NCI-H446 treated with DMSO at 0.1 percent for 48 hours (cell line): ENCODE measurements around the gene PTPRN2.

Source experiments
- DNase-seq: peaks from one replicate; lab custom pipeline; 2025; lab: John Stamatoyannopoulos, UW

PTPRN2 gene

GRCh38 chr7:158094671-158095226, 492.9 kb downstream of the PTPRN2 start:
- DNase-seq, result no peak

- DNase-seq, result no peak
These were observed 493.6 kb downstream of the PTPRN2 start for GRCh38 chr7:158094046-158094445.

- DNase-seq, result no peak
These were observed 494.3 kb downstream of the PTPRN2 start for GRCh38 chr7:158093156-158093796.

GRCh38 chr7:158087196-158087595, 500.4 kb downstream of the PTPRN2 start:
- no peak for DNase-seq

GRCh38 chr7:158085741-158086695, 501.6 kb downstream of the PTPRN2 start:
- DNase-seq, result no peak

- no peak for DNase-seq
These were observed 503.1 kb downstream of the PTPRN2 start for GRCh38 chr7:158084555-158084954.

GRCh38 chr7:158083526-158084310, 503.9 kb downstream of the PTPRN2 start:
- no peak for DNase-seq

GRCh38 chr7:158082761-158083160, 504.9 kb downstream of the PTPRN2 start:
- DNase-seq, result no peak

GRCh38 chr7:158080899-158081445, 506.7 kb downstream of the PTPRN2 start:
- no peak for DNase-seq

- DNase-seq, result no peak
These were observed 509.4 kb downstream of the PTPRN2 start for GRCh38 chr7:158077934-158078910.

GRCh38 chr7:158077151-158077840, 510.3 kb downstream of the PTPRN2 start:
- no peak for DNase-seq

GRCh38 chr7:158076656-158077055, 511.0 kb downstream of the PTPRN2 start:
- no peak for DNase-seq

GRCh38 chr7:158076215-158076614, 511.4 kb downstream of the PTPRN2 start:
- no peak for DNase-seq

- no peak for DNase-seq
These were observed 512.0 kb downstream of the PTPRN2 start for GRCh38 chr7:158075633-158076001.

GRCh38 chr7:158074896-158075632, 512.6 kb downstream of the PTPRN2 start:
- no peak for DNase-seq

GRCh38 chr7:158073845-158074840, 513.5 kb downstream of the PTPRN2 start:
- DNase-seq, result no peak

GRCh38 chr7:158072991-158073730, 514.5 kb downstream of the PTPRN2 start:
- no peak for DNase-seq
